MCF 10A (cell line): ENCODE results near the gene TMEM147. TPM values are rescaled to one million over a fixed set of nuclear protein-coding genes. Genes with fewer than 3 reads are reported as not detected.
A peak's percentile ranks its signal among the peaks of the same experiment; 100 is the strongest.

Experiments
- BruUV-seq: library from RNA; stranded (reverse); fragments of 400-500 nt; replicated peaks from 2 replicates; lab custom pipeline; 2021; lab: Mats Ljungman, UMichigan
- CTCF ChIA-PET: fragments of 300-600 bp; sonication (Branson Sonifier 250); formaldehyde crosslinking; extraction: SDS; loops from one replicate; lab custom pipeline; 2021; ENCODE audit warnings: antibody characterized with exemption, inconsistent platforms; lab: Yijun Ruan, JAX
- POLR2A ChIA-PET: fragments of 300-600, 350-650 bp; sonication (Branson Sonifier 250); formaldehyde crosslinking; extraction: SDS; loops from one replicate; lab custom pipeline; 2020; ENCODE audit warnings: antibody characterized with exemption, inconsistent platforms; lab: Yijun Ruan, JAX
- DNase-seq: peaks from one replicate; pipeline ENCODE4 v3.0.0-alpha.2; 2018; ENCODE audit not compliant: unreplicated experiment
- H3K27ac Mint-ChIP-seq: one replicate; pipeline ENCODE4 v1.8.0; 2022; ENCODE audit warnings: mild to moderate bottlenecking, low read depth, mixed read lengths; ENCODE audit not compliant: unreplicated experiment
- H3K27me3 Mint-ChIP-seq: one replicate; pipeline ENCODE4 v1.8.0; 2022; ENCODE audit warnings: mixed read lengths; ENCODE audit not compliant: insufficient read depth, unreplicated experiment
- H3K36me3 Mint-ChIP-seq: one replicate; pipeline ENCODE4 v1.8.0; 2022; ENCODE audit warnings: mild to moderate bottlenecking, moderate library complexity, mixed read lengths; ENCODE audit not compliant: insufficient read depth, unreplicated experiment
- H3K4me1 Mint-ChIP-seq: one replicate; pipeline ENCODE4 v1.8.0; 2022; ENCODE audit warnings: mixed read lengths; ENCODE audit not compliant: insufficient read depth, unreplicated experiment
- H3K4me3 Mint-ChIP-seq: one replicate; pipeline ENCODE4 v1.8.0; 2022; ENCODE audit warnings: mild to moderate bottlenecking, moderate library complexity, mixed read lengths; ENCODE audit not compliant: unreplicated experiment
- H3K9me3 Mint-ChIP-seq: one replicate; pipeline ENCODE4 v1.8.0; 2022; ENCODE audit warnings: mixed read lengths; ENCODE audit not compliant: unreplicated experiment
- intact Hi-C: fragments of 100-400 bp; cut with micrococcal nuclease; formaldehyde crosslinking; loops from 2 replicates; pipeline ENCODE4 v1.14.1; 2022
- total RNA-seq: library from RNA; stranded (reverse); gene quantifications from 2 replicates; pipeline ENCODE4 v1.2.3, GENCODE V29; 2022
- TF ChIP-seq, protein P1 (sequence below): fragments of 200-600 bp; IDR thresholded peaks from one replicate; pipeline ENCODE4 v1.8.0; 2022; ENCODE audit warnings: antibody characterized with exemption, mild to moderate bottlenecking; ENCODE audit not compliant: unreplicated experiment

TMEM147 gene
- total RNA-seq, 1 experiment from 2014 or later: 110 TPM

DNA sequence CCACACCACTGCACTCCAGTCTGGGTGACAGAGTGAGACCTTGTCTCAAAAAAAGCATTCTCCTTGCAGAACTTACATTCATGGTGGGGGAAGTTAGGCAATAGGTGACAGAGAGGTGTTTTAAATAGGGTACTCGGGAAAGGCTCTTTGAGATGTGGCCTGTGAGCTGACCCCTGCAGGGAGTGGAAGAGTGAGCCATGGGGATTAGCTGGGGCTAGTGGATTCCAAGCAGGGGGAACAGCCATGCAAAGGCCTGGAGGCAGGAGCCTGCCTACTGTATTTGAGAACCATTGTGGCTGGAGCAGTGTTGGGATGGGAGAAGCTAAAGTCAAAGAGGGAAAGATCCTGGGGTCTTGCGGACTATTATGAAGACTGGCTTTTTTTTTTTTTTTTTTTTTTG is 28.1 kb upstream of the TMEM147 start:
- DNase-seq: no peak
- POLR2A ChIA-PET: no interaction called here
- no peaks in the 10 kb centered on the region for H3K36me3 Mint-ChIP-seq
- BruUV-seq: no TSS peak
- TF ChIP-seq, protein P1, sequence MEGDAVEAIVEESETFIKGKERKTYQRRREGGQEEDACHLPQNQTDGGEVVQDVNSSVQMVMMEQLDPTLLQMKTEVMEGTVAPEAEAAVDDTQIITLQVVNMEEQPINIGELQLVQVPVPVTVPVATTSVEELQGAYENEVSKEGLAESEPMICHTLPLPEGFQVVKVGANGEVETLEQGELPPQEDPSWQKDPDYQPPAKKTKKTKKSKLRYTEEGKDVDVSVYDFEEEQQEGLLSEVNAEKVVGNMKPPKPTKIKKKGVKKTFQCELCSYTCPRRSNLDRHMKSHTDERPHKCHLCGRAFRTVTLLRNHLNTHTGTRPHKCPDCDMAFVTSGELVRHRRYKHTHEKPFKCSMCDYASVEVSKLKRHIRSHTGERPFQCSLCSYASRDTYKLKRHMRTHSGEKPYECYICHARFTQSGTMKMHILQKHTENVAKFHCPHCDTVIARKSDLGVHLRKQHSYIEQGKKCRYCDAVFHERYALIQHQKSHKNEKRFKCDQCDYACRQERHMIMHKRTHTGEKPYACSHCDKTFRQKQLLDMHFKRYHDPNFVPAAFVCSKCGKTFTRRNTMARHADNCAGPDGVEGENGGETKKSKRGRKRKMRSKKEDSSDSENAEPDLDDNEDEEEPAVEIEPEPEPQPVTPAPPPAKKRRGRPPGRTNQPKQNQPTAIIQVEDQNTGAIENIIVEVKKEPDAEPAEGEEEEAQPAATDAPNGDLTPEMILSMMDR: no peak
- no peaks in the 10 kb centered on the region for H3K9me3 Mint-ChIP-seq
- H3K27me3 Mint-ChIP-seq: no peaks in the 10 kb centered on the region
- CTCF ChIA-PET: interaction anchor here (0.8 to 1.8 kb wide), 4 partner anchors 12 to 164 kb away, joined by 3 to 9 read pairs (median 5); no protein-coding TSS in a partner anchor
- no peak overlapping the region for H3K4me3 Mint-ChIP-seq
- intact Hi-C loops: no loop called here
- H3K27ac Mint-ChIP-seq: no peak overlapping the region
- H3K4me1 Mint-ChIP-seq: peaks cover 29% of the 10 kb centered on the region

DNA sequence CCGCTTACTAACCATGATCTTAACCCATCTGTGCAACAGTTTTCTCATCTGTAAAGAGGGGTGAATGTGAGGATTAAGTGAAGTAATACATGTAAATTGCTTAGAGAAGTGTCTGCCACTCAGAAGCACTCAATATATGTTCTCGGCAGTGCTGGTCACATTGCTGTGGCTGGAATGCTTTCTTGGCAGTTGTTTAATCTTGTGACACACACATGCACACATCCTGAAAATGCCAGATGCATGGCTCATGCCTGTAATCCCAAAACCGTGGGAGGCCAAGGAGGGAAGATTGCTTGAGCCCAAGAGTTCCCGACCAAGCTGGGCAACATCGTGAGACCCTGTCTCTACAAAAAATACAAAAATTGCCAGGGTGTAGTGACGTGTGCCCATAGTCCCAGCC is 27.1 kb upstream of the TMEM147 start:
- no TSS peak for BruUV-seq
- CTCF ChIA-PET: interaction anchor here (0.6 to 4.0 kb wide), 5 partner anchors 8 to 309 kb away, joined by 3 to 19 read pairs (median 3); no protein-coding TSS in a partner anchor
- peak; percentile 91 for DNase-seq
- intact Hi-C loops: loop anchor here (2.0 kb wide), 1 partner anchor 26 kb away; the partner anchor contains the start of gene TMEM147
- peaks cover 27% of the 10 kb centered on the region for H3K4me1 Mint-ChIP-seq
- no peaks in the 10 kb centered on the region for H3K9me3 Mint-ChIP-seq
- H3K27me3 Mint-ChIP-seq: no peaks in the 10 kb centered on the region
- H3K27ac Mint-ChIP-seq: peak overlapping the region; percentile 73
- no peak overlapping the region for H3K4me3 Mint-ChIP-seq
- no peaks in the 10 kb centered on the region for H3K36me3 Mint-ChIP-seq
- POLR2A ChIA-PET: interaction anchor here (0.7 to 1.2 kb wide), 2 partner anchors 130 to 230 kb away, joined by 3 read pairs; partner anchors contain the start of genes COX6B1 and LIN37
- TF ChIP-seq, protein P1: no peak

DNA sequence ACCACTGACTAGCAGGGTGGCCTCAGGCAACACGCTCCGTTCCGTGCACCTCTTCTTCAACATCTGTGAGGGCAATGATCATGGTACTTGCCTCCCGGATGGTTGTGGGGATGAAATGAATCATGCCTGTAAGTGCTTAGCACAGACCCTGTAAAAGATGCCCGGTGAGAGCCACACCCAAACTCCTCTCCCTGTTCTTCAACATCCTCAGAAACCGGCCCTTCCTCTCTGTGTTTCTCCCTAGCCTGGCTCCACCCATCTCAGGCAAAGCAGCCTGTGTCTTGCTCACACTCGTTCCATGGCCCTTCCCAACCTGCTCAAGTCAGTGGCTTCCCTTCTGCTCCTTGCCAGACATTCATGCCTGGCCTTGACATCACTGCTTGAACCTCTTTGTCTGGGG is 26.1 kb upstream of the TMEM147 start:
- Mint-ChIP-seq H3K27me3 (no peaks in the 10 kb centered on the region), H3K4me1 (peaks cover 19% of the 10 kb centered on the region), H3K27ac (peak overlapping the region; percentile 14), H3K4me3 (no peak overlapping the region), H3K9me3 (no peaks in the 10 kb centered on the region), H3K36me3 (no peaks in the 10 kb centered on the region)
- DNase-seq: peak; percentile 61
- intact Hi-C loops: loop anchor here (2.0 kb wide), 1 partner anchor 26 kb away; the partner anchor contains the start of gene TMEM147
- TF ChIP-seq, protein P1: no peak
- CTCF ChIA-PET: interaction anchor here (4.0 kb wide), 1 partner anchor 9 kb away, joined by 19 read pairs; no protein-coding TSS in a partner anchor
- POLR2A ChIA-PET: interaction anchor here (0.6 kb wide), 1 partner anchor 9 kb away, joined by 3 read pairs; no protein-coding TSS in a partner anchor
- no TSS peak for BruUV-seq

DNA sequence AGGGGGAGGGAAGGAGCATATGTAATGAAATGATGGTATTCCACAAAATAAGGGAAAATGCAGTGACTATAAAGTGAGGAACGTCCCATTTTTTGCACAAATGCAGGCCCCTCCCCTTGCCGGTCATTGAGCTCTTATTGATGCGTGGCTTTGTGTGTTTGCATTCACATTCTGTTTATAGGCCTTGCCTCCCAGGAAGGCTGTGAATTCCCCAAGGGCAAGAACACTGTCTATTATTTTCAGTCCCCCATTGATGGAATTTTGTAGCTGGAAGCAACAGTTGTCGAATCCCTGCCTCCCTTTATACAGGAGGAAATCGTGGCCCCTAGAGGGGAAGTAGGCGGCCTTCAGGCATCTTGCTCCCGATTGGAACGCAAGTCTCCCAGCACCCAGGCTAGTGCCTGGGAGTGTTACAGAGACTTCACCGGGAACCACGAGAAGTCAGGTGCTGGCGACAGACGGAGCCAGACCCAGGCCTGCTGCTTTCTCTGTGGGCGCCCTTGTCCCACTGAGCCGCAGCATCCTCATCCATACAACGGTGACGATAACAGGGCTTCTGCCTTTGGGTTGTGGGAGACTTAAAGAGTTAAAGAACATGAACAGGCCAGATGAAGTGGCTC is 24.2 kb upstream of the TMEM147 start:
- intact Hi-C loops: no loop called here
- peaks cover 3% of the 10 kb centered on the region for H3K36me3 Mint-ChIP-seq
- H3K27me3 Mint-ChIP-seq: no peaks in the 10 kb centered on the region
- peaks cover 19% of the 10 kb centered on the region for H3K4me1 Mint-ChIP-seq
- BruUV-seq: no TSS peak
- H3K9me3 Mint-ChIP-seq: no peaks in the 10 kb centered on the region
- TF ChIP-seq, protein P1: no peak
- H3K4me3 Mint-ChIP-seq: no peak overlapping the region
- H3K27ac Mint-ChIP-seq: no peak overlapping the region
- DNase-seq: no peak
- CTCF ChIA-PET: interaction anchor here (2.0 to 4.0 kb wide), 2 partner anchors 11 to 28 kb away, joined by 8 to 19 read pairs; no protein-coding TSS in a partner anchor
- POLR2A ChIA-PET: no interaction called here
